Measurements from ENCODE around the gene PDHA1.
A peak's percentile ranks its signal among the peaks of the same experiment; 100 is the strongest.

PDHA1 gene

GRCh38 chrX:19349264-19349663, 5.5 kb downstream of the PDHA1 start:
- Histone ChIP-seq H3K9ac (ENCODE audit: low read depth, low read length) (no peak overlapping the region), H3K27ac (ENCODE audit: low read depth, low read length) (no peak overlapping the region), H3K27me3 (ENCODE audit: insufficient read depth, low read length) (no peaks in the 10 kb centered on the region), H3K4me3 (ENCODE audit: low read length) (no peak overlapping the region), H3K4me1 (ENCODE audit: insufficient read depth, low read length) (no peaks in the 10 kb centered on the region), H3K9me3 (ENCODE audit: insufficient read depth, low read depth, low read length) (no peaks in the 10 kb centered on the region), H3K36me3 (ENCODE audit: insufficient read depth, low read length) (peaks cover 54% of the 10 kb centered on the region)
- 100% methylated on average over 2 of the region's 2 CpGs for WGBS

- no peaks in the 10 kb centered on the region for H3K4me1 ChIP-seq (ENCODE audit: insufficient read depth, low read length)
- no peaks in the 10 kb centered on the region for H3K9me3 ChIP-seq (ENCODE audit: insufficient read depth, low read depth, low read length)
- H3K36me3 ChIP-seq (ENCODE audit: insufficient read depth, low read length): peaks cover 71% of the 10 kb centered on the region
- H3K27me3 ChIP-seq (ENCODE audit: insufficient read depth, low read length): no peaks in the 10 kb centered on the region
- H3K9ac ChIP-seq (ENCODE audit: low read depth, low read length): no peak overlapping the region
- no peak overlapping the region for H3K4me3 ChIP-seq (ENCODE audit: low read length)
- 96% methylated on average over 8 of the region's 8 CpGs for WGBS
- H3K27ac ChIP-seq (ENCODE audit: low read depth, low read length): no peak overlapping the region
These were observed 7.2 kb downstream of the PDHA1 start for GRCh38 chrX:19350941-19351384.

DNA sequence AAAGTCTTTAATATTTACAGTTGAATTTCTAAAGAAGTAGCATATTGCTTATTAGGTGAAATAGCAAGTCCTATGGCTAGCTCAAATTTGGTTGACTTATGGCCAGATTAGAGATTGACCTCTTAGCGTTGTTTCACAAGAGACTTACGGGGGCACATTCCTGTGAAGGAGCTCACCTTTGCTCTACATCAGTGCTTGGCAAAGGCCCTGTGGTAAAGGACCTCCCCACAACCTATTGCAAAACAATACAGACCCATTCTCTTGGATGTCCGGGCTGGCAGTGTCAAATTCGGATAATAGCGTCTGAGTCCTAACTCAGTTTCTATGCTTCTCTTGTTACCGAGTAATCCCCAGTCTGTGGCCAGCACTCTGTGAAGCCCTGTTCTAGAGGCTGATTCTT, 10.9 kb downstream of the PDHA1 start:
- Histone ChIP-seq H3K4me1 (ENCODE audit: insufficient read depth, low read length) (no peaks in the 10 kb centered on the region), H3K4me3 (ENCODE audit: low read length) (no peak overlapping the region)
- 98% methylated on average over 6 of the region's 6 CpGs for WGBS

GRCh38 chrX:19358521-19358920, 14.8 kb downstream of the PDHA1 start:
- Histone ChIP-seq H3K27me3 (ENCODE audit: insufficient read depth, low read length) (no peaks in the 10 kb centered on the region), H3K9me3 (ENCODE audit: insufficient read depth, low read depth, low read length) (no peaks in the 10 kb centered on the region), H3K4me1 (ENCODE audit: insufficient read depth, low read length) (no peaks in the 10 kb centered on the region), H3K9ac (ENCODE audit: low read depth, low read length) (no peak overlapping the region), H3K36me3 (ENCODE audit: insufficient read depth, low read length) (peaks cover 85% of the 10 kb centered on the region), H3K4me3 (ENCODE audit: low read length) (no peak overlapping the region), H3K27ac (ENCODE audit: low read depth, low read length) (no peak overlapping the region)
- WGBS: 90% methylated on average over 7 of the region's 7 CpGs

More for the DNA sequence above, 10.9 kb downstream of the PDHA1 start:
- Histone ChIP-seq H3K9ac (ENCODE audit: low read depth, low read length) (no peak overlapping the region), H3K27me3 (ENCODE audit: insufficient read depth, low read length) (no peaks in the 10 kb centered on the region), H3K9me3 (ENCODE audit: insufficient read depth, low read depth, low read length) (no peaks in the 10 kb centered on the region), H3K27ac (ENCODE audit: low read depth, low read length) (no peak overlapping the region), H3K36me3 (ENCODE audit: insufficient read depth, low read length) (peaks cover 94% of the 10 kb centered on the region)

GRCh38 chrX:19360903-19361302, 17.2 kb downstream of the PDHA1 start:
- H3K27me3 ChIP-seq (ENCODE audit: insufficient read depth, low read length): no peaks in the 10 kb centered on the region
- no peak overlapping the region for H3K4me3 ChIP-seq (ENCODE audit: low read length)
- H3K9me3 ChIP-seq (ENCODE audit: insufficient read depth, low read depth, low read length): no peaks in the 10 kb centered on the region
- peaks cover 61% of the 10 kb centered on the region for H3K36me3 ChIP-seq (ENCODE audit: insufficient read depth, low read length)
- no peak overlapping the region for H3K27ac ChIP-seq (ENCODE audit: low read depth, low read length)
- no peak overlapping the region for H3K9ac ChIP-seq (ENCODE audit: low read depth, low read length)
- H3K4me1 ChIP-seq (ENCODE audit: insufficient read depth, low read length): no peaks in the 10 kb centered on the region
- WGBS: 93% methylated on average over 6 of the region's 6 CpGs

GRCh38 chrX:19361701-19362100, 18.0 kb downstream of the PDHA1 start:
- Histone ChIP-seq H3K27me3 (ENCODE audit: insufficient read depth, low read length) (no peaks in the 10 kb centered on the region), H3K27ac (ENCODE audit: low read depth, low read length) (no peak overlapping the region), H3K9me3 (ENCODE audit: insufficient read depth, low read depth, low read length) (no peaks in the 10 kb centered on the region), H3K4me3 (ENCODE audit: low read length) (no peak overlapping the region), H3K36me3 (ENCODE audit: insufficient read depth, low read length) (peaks cover 53% of the 10 kb centered on the region), H3K9ac (ENCODE audit: low read depth, low read length) (no peak overlapping the region), H3K4me1 (ENCODE audit: insufficient read depth, low read length) (no peaks in the 10 kb centered on the region)
- WGBS: no CpG with 5 or more reads among the region's 4 CpGs

DNA sequence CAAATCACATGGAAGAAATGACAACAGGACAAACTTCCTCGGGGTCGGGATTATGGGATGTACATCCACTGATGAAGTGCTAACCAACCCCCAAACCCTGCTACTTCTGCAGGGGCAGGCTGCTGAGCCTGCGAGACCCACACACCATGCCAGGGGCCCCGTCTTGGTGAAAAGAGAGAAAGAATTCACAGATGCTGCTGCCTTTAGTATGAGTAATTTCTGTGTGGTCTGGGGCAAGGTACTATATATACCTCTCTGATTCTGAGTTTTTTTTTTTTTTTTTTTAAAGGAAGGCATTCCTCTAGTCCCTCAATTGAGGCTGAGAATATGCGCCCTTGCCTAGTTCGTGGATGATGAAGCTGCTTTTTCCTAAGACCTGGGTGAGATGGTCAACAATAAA, 24.8 kb downstream of the PDHA1 start:
- Histone ChIP-seq H3K9me3 (ENCODE audit: insufficient read depth, low read depth, low read length) (no peaks in the 10 kb centered on the region), H3K36me3 (ENCODE audit: insufficient read depth, low read length) (no peaks in the 10 kb centered on the region), H3K4me1 (ENCODE audit: insufficient read depth, low read length) (no peaks in the 10 kb centered on the region), H3K27me3 (ENCODE audit: insufficient read depth, low read length) (peaks cover 3% of the 10 kb centered on the region), H3K9ac (ENCODE audit: low read depth, low read length) (no peak overlapping the region), H3K4me3 (ENCODE audit: low read length) (no peak overlapping the region), H3K27ac (ENCODE audit: low read depth, low read length) (no peak overlapping the region)
- WGBS: 100% methylated on average over 4 of the region's 6 CpGs

DNA sequence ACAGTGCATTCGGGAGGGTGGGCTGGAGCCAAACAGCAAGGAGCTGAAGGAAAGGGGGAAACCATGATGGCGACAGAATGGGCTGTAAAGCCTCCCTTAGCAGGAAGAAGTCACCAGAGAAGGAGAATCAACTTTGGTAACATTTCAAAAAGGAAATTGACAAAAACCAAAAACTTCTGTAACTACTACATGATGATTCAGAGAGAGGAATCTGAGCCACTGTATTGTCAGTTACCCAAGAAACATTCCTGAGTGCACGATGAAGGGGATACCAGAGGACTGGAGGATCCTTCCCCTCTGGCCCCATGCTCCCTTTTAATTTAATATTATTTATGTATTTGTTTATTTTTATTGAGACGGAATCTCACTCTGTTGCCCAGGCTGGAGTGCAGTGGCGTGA, 26.3 kb downstream of the PDHA1 start:
- Histone ChIP-seq H3K4me1 (ENCODE audit: insufficient read depth, low read length) (no peaks in the 10 kb centered on the region), H3K4me3 (ENCODE audit: low read length) (no peak overlapping the region), H3K9ac (ENCODE audit: low read depth, low read length) (no peak overlapping the region), H3K9me3 (ENCODE audit: insufficient read depth, low read depth, low read length) (no peaks in the 10 kb centered on the region), H3K27ac (ENCODE audit: low read depth, low read length) (no peak overlapping the region), H3K36me3 (ENCODE audit: insufficient read depth, low read length) (no peaks in the 10 kb centered on the region), H3K27me3 (ENCODE audit: insufficient read depth, low read length) (peaks cover 10% of the 10 kb centered on the region)
- 98% methylated on average over 4 of the region's 5 CpGs for WGBS

DNA sequence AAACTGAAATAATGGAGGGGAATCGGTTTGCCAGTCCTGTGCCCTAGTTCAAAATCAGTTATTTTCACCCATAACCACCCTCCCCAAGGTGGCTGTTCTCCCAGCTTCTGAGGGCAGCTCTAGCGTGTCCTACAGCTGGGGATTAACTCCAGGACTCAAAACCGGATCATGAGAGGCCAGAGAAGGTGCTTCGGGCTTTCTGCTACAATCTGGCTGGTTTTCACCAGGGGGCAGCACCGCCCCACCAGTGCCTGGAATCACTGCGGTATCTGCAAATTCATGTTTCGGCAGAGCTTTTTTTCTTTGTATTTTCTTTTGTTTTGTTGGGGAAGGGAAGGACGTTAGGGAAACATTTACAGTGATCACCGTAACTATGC, 28.4 kb downstream of the PDHA1 start:
- Histone ChIP-seq H3K9ac (ENCODE audit: low read depth, low read length) (no peak overlapping the region), H3K36me3 (ENCODE audit: insufficient read depth, low read length) (no peaks in the 10 kb centered on the region), H3K4me3 (ENCODE audit: low read length) (peak overlapping the region; percentile 71), H3K27me3 (ENCODE audit: insufficient read depth, low read length) (peaks cover 10% of the 10 kb centered on the region), H3K4me1 (ENCODE audit: insufficient read depth, low read length) (no peaks in the 10 kb centered on the region), H3K9me3 (ENCODE audit: insufficient read depth, low read depth, low read length) (no peaks in the 10 kb centered on the region), H3K27ac (ENCODE audit: low read depth, low read length) (no peak overlapping the region)
- WGBS: 1% methylated on average over 8 of the region's 9 CpGs

- H3K27me3 ChIP-seq (ENCODE audit: insufficient read depth, low read length): peaks cover 10% of the 10 kb centered on the region
- no peak overlapping the region for H3K9ac ChIP-seq (ENCODE audit: low read depth, low read length)
- under 1% methylated on average over 20 of the region's 20 CpGs for WGBS
- peak overlapping the region; percentile 71 for H3K4me3 ChIP-seq (ENCODE audit: low read length)
- H3K4me1 ChIP-seq (ENCODE audit: insufficient read depth, low read length): no peaks in the 10 kb centered on the region
- no peak overlapping the region for H3K27ac ChIP-seq (ENCODE audit: low read depth, low read length)
- H3K36me3 ChIP-seq (ENCODE audit: insufficient read depth, low read length): no peaks in the 10 kb centered on the region
- H3K9me3 ChIP-seq (ENCODE audit: insufficient read depth, low read depth, low read length): no peaks in the 10 kb centered on the region
These were observed 29.0 kb downstream of the PDHA1 start for GRCh38 chrX:19372547-19373331.

- no peak overlapping the region for H3K9ac ChIP-seq (ENCODE audit: low read depth, low read length)
- no peak overlapping the region for H3K27ac ChIP-seq (ENCODE audit: low read depth, low read length)
- H3K27me3 ChIP-seq (ENCODE audit: insufficient read depth, low read length): peaks cover 10% of the 10 kb centered on the region
- H3K9me3 ChIP-seq (ENCODE audit: insufficient read depth, low read depth, low read length): no peaks in the 10 kb centered on the region
- WGBS: 9% methylated on average over 23 of the region's 23 CpGs
- H3K4me1 ChIP-seq (ENCODE audit: insufficient read depth, low read length): no peaks in the 10 kb centered on the region
- H3K4me3 ChIP-seq (ENCODE audit: low read length): peak overlapping the region; percentile 71
- H3K36me3 ChIP-seq (ENCODE audit: insufficient read depth, low read length): no peaks in the 10 kb centered on the region
These were observed 29.7 kb downstream of the PDHA1 start for GRCh38 chrX:19373351-19373891.
